ENCODE data around the gene HMGB3. TPM values are rescaled to one million over a fixed set of nuclear protein-coding genes. Genes with fewer than 3 reads are reported as not detected.

HMGB3 gene
- total and polyA plus RNA-seq, 8 donors = 1.2 to 19.7 (median 10.7) TPM; not detected in 1

- Histone ChIP-seq H3K27me3 (no peaks in the 10 kb centered on the region), H3K4me3 (no peak overlapping the region), H3K9me3 (no peaks in the 10 kb centered on the region), H3K36me3 (no peaks in the 10 kb centered on the region), H3K4me1 (peaks cover 0 to 5% (median under 1%) of the 10 kb centered on the region in 4 donors), H3K27ac (no peak overlapping the region)
- TF ChIP-seq EP300 (IDR thresholded peaks at IDR 0.05) (no peak), POLR2A (IDR thresholded peaks at IDR 0.05) (no peak), POLR2AphosphoS5 (IDR thresholded peaks at IDR 0.05) (no peak), CTCF (IDR thresholded peaks at IDR 0.05) (no peak)
- DNase-seq = no peak
- intact Hi-C loops (cut with DNase I; ENCODE audit: low total_unique reads) = no loop called here
- WGBS, 5 donors = 85 to 93% (median 90%) methylated on average over 16 to 25 of the region's 25 CpGs
These were observed 5.5 kb upstream of the HMGB3 start for GRCh38 chrX:150977411-150978162.

DNA sequence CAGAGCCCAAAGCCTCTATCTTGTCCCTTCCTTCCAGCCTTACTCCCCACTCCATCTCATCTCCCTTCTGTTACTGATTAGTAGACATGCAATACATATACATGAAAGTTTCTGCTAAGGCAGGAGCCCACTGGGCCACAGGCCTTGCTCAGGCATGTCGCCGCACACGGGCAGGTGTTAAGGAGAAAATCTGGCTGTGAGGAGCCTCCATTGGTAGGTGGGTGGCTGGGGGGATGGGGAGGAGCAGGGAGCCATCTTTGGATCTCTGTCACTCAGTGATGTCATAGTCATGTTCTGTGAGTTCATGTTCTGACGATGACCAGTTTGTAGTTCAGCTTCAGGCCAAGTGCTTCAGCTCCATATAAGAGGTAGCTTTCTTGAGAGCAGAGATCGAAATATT, 2.9 kb upstream of the HMGB3 start:
- DNase-seq = no peak
- WGBS, 5 donors = 89 to 100% (median 98%) methylated on average over 2 to 5 of the region's 5 CpGs
- Histone ChIP-seq H3K27ac (no peak overlapping the region), H3K4me3 (no peak overlapping the region), H3K9me3 (no peaks in the 10 kb centered on the region), H3K27me3 (no peaks in the 10 kb centered on the region), H3K4me1 (peaks cover 0 to 13% (median 3%) of the 10 kb centered on the region in 4 donors), H3K36me3 (no peaks in the 10 kb centered on the region)
- TF ChIP-seq CTCF (IDR thresholded peaks at IDR 0.05) (no peak), POLR2AphosphoS5 (IDR thresholded peaks at IDR 0.05) (no peak), EP300 (IDR thresholded peaks at IDR 0.05) (no peak), POLR2A (IDR thresholded peaks at IDR 0.05) (no peak)
- intact Hi-C loops (cut with DNase I; ENCODE audit: low total_unique reads) = no loop called here

DNA sequence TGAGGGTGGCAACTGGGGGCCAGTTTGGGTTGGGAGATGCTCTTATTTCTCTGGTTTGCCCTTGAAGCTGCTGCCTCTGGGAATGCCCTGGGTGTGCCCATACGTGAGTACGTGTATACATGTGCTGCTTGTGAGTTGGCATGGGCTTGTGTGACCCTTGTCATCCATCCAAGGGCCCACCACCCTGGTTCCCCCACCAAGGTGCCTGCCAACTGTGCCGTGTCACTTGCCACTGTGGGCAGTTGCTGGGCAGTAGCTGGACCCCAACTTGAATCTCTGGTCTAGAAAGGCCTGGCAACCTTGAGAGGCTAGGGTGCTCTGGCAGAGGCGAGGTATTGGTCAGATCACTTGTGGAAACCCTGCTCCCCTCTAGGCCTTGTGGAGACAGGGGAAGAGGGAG, 2.4 kb upstream of the HMGB3 start:
- Histone ChIP-seq H3K27ac (no peak overlapping the region), H3K27me3 (no peaks in the 10 kb centered on the region), H3K36me3 (no peaks in the 10 kb centered on the region), H3K4me1 (peaks cover 0 to 13% (median 3%) of the 10 kb centered on the region in 4 donors), H3K4me3 (no peak overlapping the region), H3K9me3 (no peaks in the 10 kb centered on the region)
- TF ChIP-seq POLR2A (IDR thresholded peaks at IDR 0.05) (no peak), EP300 (IDR thresholded peaks at IDR 0.05) (no peak), CTCF (IDR thresholded peaks at IDR 0.05) (no peak), POLR2AphosphoS5 (IDR thresholded peaks at IDR 0.05) (no peak)
- intact Hi-C loops (cut with DNase I; ENCODE audit: low total_unique reads) = no loop called here
- DNase-seq = no peak
- WGBS, 5 donors = 76 to 100% (median 93%) methylated on average over 2 to 4 of the region's 4 CpGs

DNA sequence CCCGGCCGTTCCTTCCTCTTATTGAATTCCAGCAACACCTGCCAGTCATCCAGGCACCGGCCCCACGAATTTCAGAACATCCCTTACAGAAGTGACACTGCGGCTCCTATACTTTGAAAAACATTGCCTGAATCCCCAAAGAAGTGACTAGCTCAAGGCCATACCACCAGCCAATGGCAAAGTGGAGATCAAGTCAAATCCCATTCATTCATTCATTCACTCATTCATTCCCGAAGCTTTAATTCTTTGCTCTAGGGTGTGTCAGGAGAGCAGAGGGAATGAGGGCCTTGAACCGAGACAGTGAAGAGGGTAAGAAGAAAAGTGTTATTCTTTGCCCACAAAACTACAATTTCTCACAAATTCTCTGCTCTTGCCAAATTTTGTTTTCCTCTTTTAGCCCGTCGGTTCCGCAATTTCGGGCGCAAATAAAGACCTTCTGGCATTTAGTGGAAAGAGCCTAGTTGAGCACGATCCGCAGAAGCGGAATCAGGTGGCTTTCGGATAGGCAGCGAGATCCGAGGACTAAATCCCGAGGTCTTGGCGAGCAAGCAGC, 824 bp upstream of the HMGB3 start:
- peak overlapping the region in 1 of 5 donors; percentile 51 for H3K27ac ChIP-seq
- H3K27me3 ChIP-seq = no peaks in the 10 kb centered on the region
- WGBS, 5 donors = 23 to 57% (median 36%) methylated on average over 20 of the region's 20 CpGs
- no peaks in the 10 kb centered on the region for H3K9me3 ChIP-seq
- no peak for TF ChIP-seq POLR2A (IDR thresholded peaks at IDR 0.05)
- no peak for TF ChIP-seq POLR2AphosphoS5 (IDR thresholded peaks at IDR 0.05)
- no peak for TF ChIP-seq EP300 (IDR thresholded peaks at IDR 0.05)
- no peak for TF ChIP-seq CTCF (IDR thresholded peaks at IDR 0.05)
- H3K4me3 ChIP-seq = peak overlapping the region; percentile 51 to 65 (median 60)
- peaks cover 0 to 5% (median 0%) of the 10 kb centered on the region in 4 donors for H3K36me3 ChIP-seq
- peaks cover 0 to 13% (median 3%) of the 10 kb centered on the region in 4 donors for H3K4me1 ChIP-seq
- no peak for DNase-seq
- intact Hi-C loops (cut with DNase I; ENCODE audit: low total_unique reads) = no loop called here
